ENCODE measurements around the gene UGP2. TPM values are rescaled to one million over a fixed set of nuclear protein-coding genes. Genes with fewer than 3 reads are reported as not detected.
A peak's percentile ranks its signal among the peaks of the same experiment; 100 is the strongest.

The UGP2 gene
- total RNA-seq, 2 donors from 2014 or later = 204 to 209 TPM

GRCh38 chr2:63853527-63854310 is 12.0 kb downstream of the UGP2 start:
- H3K9me3 ChIP-seq = no peaks in the 10 kb centered on the region
- H3K4me3 ChIP-seq = no peak overlapping the region
- H3K27me3 ChIP-seq = no peaks in the 10 kb centered on the region
- TF ChIP-seq CTCF (IDR thresholded peaks at IDR 0.05) = no peak
- peak overlapping the region; percentile 46 to 60 for H3K27ac ChIP-seq
- DNase-seq (ENCODE audit: low spot score) = no peak
- peaks cover 0 to 62% of the 10 kb centered on the region in 2 donors for H3K4me1 ChIP-seq
- peaks cover 20% of the 10 kb centered on the region for H3K36me3 ChIP-seq

- peaks cover 0 to 45% of the 10 kb centered on the region in 2 donors for H3K4me1 ChIP-seq
- peak overlapping the region; percentile 32 to 60 for H3K27ac ChIP-seq
- H3K9me3 ChIP-seq = no peaks in the 10 kb centered on the region
- no peak overlapping the region for H3K4me3 ChIP-seq
- no peaks in the 10 kb centered on the region for H3K27me3 ChIP-seq
- H3K36me3 ChIP-seq = peaks cover 24% of the 10 kb centered on the region
- no peak for TF ChIP-seq CTCF (IDR thresholded peaks at IDR 0.05)
- DNase-seq (ENCODE audit: low spot score) = no peak
Observed at GRCh38 chr2:63855418-63856302, 14.0 kb downstream of the UGP2 start.

GRCh38 chr2:63856303-63856603 is 14.6 kb downstream of the UGP2 start:
- Histone ChIP-seq H3K27ac (peak overlapping the region in 1 of 2 donors; percentile 60), H3K4me1 (peaks cover 0 to 44% of the 10 kb centered on the region in 2 donors), H3K36me3 (peaks cover 24% of the 10 kb centered on the region), H3K27me3 (no peaks in the 10 kb centered on the region), H3K4me3 (no peak overlapping the region), H3K9me3 (no peaks in the 10 kb centered on the region)
- no peak for DNase-seq (ENCODE audit: low spot score)
- no peak for TF ChIP-seq CTCF (IDR thresholded peaks at IDR 0.05)

GRCh38 chr2:63858291-63858690 is 16.6 kb downstream of the UGP2 start:
- Histone ChIP-seq H3K36me3 (peaks cover 41% of the 10 kb centered on the region), H3K4me1 (peaks cover 0 to 38% of the 10 kb centered on the region in 2 donors)

GRCh38 chr2:63861220-63861822 is 19.6 kb downstream of the UGP2 start:
- Histone ChIP-seq H3K4me3 (no peak overlapping the region), H3K36me3 (peaks cover 42% of the 10 kb centered on the region), H3K27ac (no peak overlapping the region), H3K4me1 (peaks cover 0 to 31% of the 10 kb centered on the region in 2 donors), H3K27me3 (no peaks in the 10 kb centered on the region), H3K9me3 (no peaks in the 10 kb centered on the region)
- DNase-seq (ENCODE audit: low spot score) = peak; percentile 70
- TF ChIP-seq CTCF (IDR thresholded peaks at IDR 0.05) = peak; percentile 20 to 71

More at GRCh38 chr2:63858291-63858690, 16.6 kb downstream of the UGP2 start:
- no peak for TF ChIP-seq CTCF (IDR thresholded peaks at IDR 0.05)
- Histone ChIP-seq H3K27ac (no peak overlapping the region), H3K27me3 (no peaks in the 10 kb centered on the region), H3K4me3 (no peak overlapping the region), H3K9me3 (no peaks in the 10 kb centered on the region)
- no peak for DNase-seq (ENCODE audit: low spot score)
